C4-2B (cell line): ENCODE measurements around the gene RBBP7.

Source experiments
- CTCF ChIP-seq: fragments of 450-650 bp; conservative IDR thresholded peaks from 2 replicates; pipeline ENCODE4 v1.5.1; 2017; ENCODE audit warnings: mild to moderate bottlenecking
- ZFX ChIP-seq: fragments of 450-650 bp; IDR thresholded peaks from 2 replicates; pipeline ENCODE4 v1.6.1; 2017

GRCh38 chrX:16797841-16798240 is 72.3 kb downstream of the RBBP7 start:
- no peak for TF ChIP-seq CTCF
- TF ChIP-seq ZFX, result no peak
